ENCODE results near the gene LRRC28.

LRRC28 gene

GRCh38 chr15:99275525-99276128 is 24.3 kb downstream of the LRRC28 start:
- no peak for TF ChIP-seq CTCF (IDR thresholded peaks at IDR 0.05; ENCODE audit: low read depth, low read length, missing control alignments)
- H3K4me3 ChIP-seq (ENCODE audit: low read depth, low read length), result no peak overlapping the region
- no peak for DNase-seq (ENCODE audit: low read depth)

GRCh38 chr15:99279290-99279689 is 28.0 kb downstream of the LRRC28 start:
- DNase-seq (ENCODE audit: low read depth), result no peak
- TF ChIP-seq CTCF (IDR thresholded peaks at IDR 0.05; ENCODE audit: low read depth, low read length, missing control alignments), result no peak
- no peak overlapping the region for H3K4me3 ChIP-seq (ENCODE audit: low read depth, low read length)

GRCh38 chr15:99279827-99280226 is 28.5 kb downstream of the LRRC28 start:
- no peak overlapping the region for H3K4me3 ChIP-seq (ENCODE audit: low read depth, low read length)
- TF ChIP-seq CTCF (IDR thresholded peaks at IDR 0.05; ENCODE audit: low read depth, low read length, missing control alignments), result no peak
- DNase-seq (ENCODE audit: low read depth), result no peak

- no peak for TF ChIP-seq CTCF (IDR thresholded peaks at IDR 0.05; ENCODE audit: low read depth, low read length, missing control alignments)
- DNase-seq (ENCODE audit: low read depth), result peak; percentile 1
- no peak overlapping the region for H3K4me3 ChIP-seq (ENCODE audit: low read depth, low read length)
These were observed 30.8 kb downstream of the LRRC28 start for GRCh38 chr15:99282121-99282520.

GRCh38 chr15:99282586-99282985 is 31.3 kb downstream of the LRRC28 start:
- no peak overlapping the region for H3K4me3 ChIP-seq (ENCODE audit: low read depth, low read length)
- TF ChIP-seq CTCF (IDR thresholded peaks at IDR 0.05; ENCODE audit: low read depth, low read length, missing control alignments), result no peak
- DNase-seq (ENCODE audit: low read depth), result no peak

- TF ChIP-seq CTCF (IDR thresholded peaks at IDR 0.05; ENCODE audit: low read depth, low read length, missing control alignments), result no peak
- no peak overlapping the region for H3K4me3 ChIP-seq (ENCODE audit: low read depth, low read length)
- DNase-seq (ENCODE audit: low read depth), result no peak
These were observed 32.4 kb downstream of the LRRC28 start for GRCh38 chr15:99283717-99284116.

- DNase-seq (ENCODE audit: low read depth), result no peak
- H3K4me3 ChIP-seq (ENCODE audit: low read depth, low read length), result no peak overlapping the region
- no peak for TF ChIP-seq CTCF (IDR thresholded peaks at IDR 0.05; ENCODE audit: low read depth, low read length, missing control alignments)
These were observed 40.4 kb downstream of the LRRC28 start for GRCh38 chr15:99291643-99292042.
